LNCaP clone FGC (cell line): ENCODE results near the gene LARGE2.

Source experiments
- DNase-seq: peaks from one replicate; pipeline ENCODE4 v3.0.0-alpha.2; 2011; ENCODE audit warnings: low read depth
- H3K4me3 ChIP-seq: 2 replicates; pipeline ENCODE4 v1.5.1; 2011; ENCODE audit warnings: mild to moderate bottlenecking, low read depth, low read length, control low read depth
- CTCF ChIP-seq: IDR thresholded peaks from 2 replicates; pipeline ENCODE4 v1.5.1; 2012; ENCODE audit warnings: mild to moderate bottlenecking; ENCODE audit not compliant: control insufficient read depth, insufficient read depth; ENCODE audit errors: extremely low read depth

The LARGE2 gene

DNA sequence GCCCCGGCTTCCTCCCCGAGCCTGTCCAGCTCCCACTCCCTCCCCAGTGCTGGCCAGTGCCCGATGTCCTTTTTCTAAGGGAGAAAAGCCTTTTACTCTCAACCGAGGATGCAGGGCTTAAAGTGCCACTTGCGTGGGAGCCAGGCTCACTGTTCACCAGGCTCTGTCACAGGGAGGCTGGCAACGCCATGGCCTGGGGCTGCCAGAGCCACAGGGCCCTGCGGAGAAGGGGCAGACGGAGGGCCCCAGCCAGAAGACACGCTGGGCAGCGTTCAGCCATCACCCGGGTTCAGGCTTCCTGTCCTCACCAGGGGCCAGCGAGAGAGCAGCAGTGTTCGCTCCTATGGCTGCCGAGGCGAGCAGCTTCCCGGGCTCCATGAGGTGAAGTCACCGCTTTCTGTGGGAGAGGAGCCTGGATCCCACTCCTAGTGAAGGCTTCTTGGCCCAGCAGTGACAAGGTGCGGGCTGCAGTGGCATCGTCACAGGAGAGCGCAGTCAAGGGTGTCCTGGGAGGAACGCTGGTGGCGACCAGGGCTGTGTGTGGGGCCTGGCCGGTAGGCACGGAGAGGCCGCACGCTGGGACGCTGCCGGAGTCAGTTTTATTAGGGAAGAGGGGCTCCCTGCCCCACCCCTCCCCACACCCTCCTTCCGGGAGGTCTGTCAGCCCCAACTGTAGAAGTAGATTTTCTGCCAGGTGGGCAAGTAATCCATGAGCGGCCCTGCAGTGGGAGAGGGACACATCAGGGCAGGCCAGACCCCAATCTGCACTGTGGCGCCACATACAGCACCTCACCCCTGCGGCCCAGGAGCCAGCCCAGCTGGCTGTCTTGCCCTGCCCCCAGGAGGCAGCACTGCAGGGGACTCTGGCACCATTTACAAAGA, 12.6 kb upstream of the LARGE2 start:
- no peak for TF ChIP-seq CTCF
- no peak overlapping the region for H3K4me3 ChIP-seq
- DNase-seq: no peak

DNA sequence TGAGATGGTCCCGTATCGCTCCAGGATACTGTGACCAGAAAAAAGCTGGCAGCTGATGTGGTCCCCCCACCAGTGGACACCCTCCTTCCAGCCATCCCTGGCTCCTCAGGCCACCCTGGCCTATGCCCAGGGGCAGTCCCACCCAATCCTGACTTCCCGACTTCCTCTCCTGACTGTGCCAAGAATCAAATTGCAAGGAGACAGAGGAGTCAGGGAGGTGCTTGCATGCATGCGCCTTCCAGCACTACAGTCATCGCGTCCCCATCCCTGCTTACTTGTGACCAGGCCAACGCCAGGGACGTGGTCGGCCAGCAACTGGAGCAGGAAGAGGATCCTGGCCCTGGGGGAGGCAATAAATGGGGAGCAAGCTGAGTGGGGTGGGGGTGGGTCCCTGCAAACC, 11.8 kb upstream of the LARGE2 start:
- H3K4me3 ChIP-seq: no peak overlapping the region
- no peak for TF ChIP-seq CTCF
- no peak for DNase-seq

DNA sequence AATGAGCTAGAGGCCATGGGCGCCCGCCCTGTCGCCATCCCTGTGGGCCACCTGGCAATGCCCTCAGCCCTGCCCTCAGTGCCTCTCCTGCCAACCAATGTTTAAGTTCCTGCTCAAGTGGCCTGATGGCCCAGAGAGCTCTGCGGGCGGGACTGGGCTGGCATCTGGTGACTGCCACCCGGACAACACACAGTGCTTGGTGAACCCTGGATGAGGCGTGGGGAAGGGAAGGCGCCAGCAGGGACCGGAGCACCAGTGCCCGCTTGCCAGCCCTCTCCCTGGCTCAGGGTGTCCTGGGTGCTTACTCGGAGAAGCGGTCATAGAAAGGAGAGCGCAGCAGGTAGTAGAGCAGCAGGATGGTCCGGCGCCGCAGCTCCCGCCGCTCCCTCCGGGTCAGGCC, 8.9 kb upstream of the LARGE2 start:
- no peak overlapping the region for H3K4me3 ChIP-seq
- no peak for DNase-seq
- no peak for TF ChIP-seq CTCF

- DNase-seq: no peak
- no peak for TF ChIP-seq CTCF
Observed at GRCh38 chr11:45913942-45914635, 8.4 kb upstream of the LARGE2 start.

GRCh38 chr11:45915446-45915845, 7.0 kb upstream of the LARGE2 start:
- DNase-seq: no peak
- no peak overlapping the region for H3K4me3 ChIP-seq
- TF ChIP-seq CTCF: no peak

More at GRCh38 chr11:45913942-45914635, 8.4 kb upstream of the LARGE2 start:
- H3K4me3 ChIP-seq: no peak overlapping the region

DNA sequence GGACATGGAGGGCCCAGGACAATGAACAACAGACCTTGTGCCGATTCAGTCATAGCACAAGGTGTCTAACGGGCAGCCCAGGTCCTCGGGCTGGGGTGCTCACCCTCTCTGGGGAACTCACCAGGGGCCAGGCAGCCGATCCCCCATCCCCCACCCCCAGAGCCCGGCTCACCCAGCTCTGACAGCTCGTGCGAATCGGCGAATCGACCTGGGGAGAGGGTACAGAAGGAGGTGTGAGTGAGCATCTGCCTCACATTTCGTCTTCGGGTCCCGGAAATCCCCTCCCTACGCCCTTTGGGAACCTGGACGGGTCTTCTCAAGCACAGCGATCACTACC, 5.2 kb upstream of the LARGE2 start:
- peak overlapping the region; percentile 91 for H3K4me3 ChIP-seq
- no peak for TF ChIP-seq CTCF
- DNase-seq: no peak
